Stimulated activated CD4-positive, alpha-beta T cell treated with anti-CD3 and anti-CD28 coated beads, Interleukin-12 subunit alpha, Interleukin-12 subunit beta, amount 100 ng/mL, for 24 hours (primary cell): ENCODE measurements around the gene ETFB.
"Not testable (repeated sequence)": the region's sequence is repeated elsewhere in the genome, so short reads cannot be mapped to it uniquely, and the experiment has no call there.

Experiments
- DNase-seq, 2 experiments: peaks; one replicate each; pipeline ENCODE4 v3.0.0-alpha.2; 2020; ENCODE audit warnings: low read depth in 2 of 2

ETFB gene

DNA sequence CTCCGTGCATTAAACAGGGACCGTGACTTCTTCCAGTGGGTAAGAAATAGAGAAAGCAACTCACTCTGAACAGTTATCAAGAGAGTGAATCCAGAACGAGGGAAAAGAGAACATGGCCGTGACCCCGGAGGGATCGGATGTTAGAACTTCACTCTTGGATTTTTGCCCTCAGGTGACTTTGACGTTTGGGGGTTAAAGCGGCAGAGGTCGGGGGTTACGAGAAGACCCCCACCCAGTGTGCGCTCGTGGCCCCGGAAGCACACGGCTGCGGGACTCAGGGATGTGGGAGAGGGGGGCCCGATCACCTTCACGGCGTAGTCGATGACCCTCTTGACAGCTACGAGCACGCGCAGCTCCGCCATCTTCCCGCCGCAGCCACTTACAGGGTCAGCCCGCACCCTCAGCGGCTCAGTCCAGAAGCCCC is at the start of gene ETFB:
Gene ETFB (minus strand): TSS at position 424 of the 424 bp plus-strand sequence. CDS start 62 bp downstream, at position 362.
- DNase-seq, result no peak

DNA sequence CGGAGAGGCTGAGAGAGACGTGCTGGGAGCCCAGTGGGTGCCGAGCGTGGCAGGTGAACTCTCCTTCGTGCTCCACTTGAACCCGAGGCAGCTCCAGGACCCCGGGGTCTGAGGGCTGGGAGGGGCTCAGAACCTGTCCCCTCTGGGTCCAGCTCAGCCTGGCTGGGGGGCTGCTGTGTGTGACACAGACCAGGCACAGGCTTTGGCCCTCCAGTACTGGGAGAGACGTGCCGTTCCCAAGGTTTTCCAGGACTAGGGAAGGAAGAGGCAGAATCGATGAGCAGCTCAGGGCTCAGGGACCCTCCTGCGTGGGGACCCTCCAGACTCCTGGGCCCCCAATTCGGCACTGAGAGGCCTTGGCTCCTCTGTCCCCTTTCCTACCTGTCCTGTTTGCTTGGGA is 49.0 kb upstream of the ETFB start:
- no peak for DNase-seq

DNA sequence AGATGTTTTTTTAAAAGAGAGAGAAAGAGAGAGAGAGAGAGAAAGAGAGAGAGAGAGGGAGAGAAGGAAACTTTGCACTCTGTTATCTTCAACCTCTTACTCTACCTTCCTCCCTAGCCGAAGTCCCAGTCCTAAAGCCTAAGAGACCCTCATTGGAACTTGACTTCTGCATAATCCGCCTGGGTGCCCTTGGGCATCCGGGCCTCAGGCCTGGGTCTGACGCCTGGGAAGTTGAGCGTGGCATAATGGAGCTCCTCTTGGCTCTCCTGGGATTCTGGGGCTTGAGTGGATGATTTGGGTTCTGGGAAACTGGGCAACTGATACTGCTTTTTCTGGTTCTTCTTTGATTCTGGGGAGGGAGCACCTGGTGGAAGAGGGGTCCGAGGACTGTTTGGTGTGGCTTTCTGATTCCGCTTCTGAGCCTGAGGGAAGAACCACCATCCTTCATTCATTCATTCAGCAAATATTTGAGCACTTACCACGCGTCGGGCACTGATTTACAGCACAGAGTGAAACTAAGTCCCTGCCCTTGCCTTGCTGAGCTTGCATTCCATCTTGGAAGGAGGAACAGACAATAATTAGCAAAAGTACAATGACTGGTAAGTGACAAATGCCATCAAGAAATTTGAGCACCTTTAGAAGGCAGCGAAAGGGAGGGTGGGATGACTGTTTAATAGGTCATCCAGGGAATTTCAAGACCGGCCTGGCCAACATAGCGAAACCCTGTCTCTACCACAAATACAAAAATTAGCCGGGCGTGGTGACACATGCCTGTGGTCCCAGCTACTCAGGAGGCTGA is 45.0 kb upstream of the ETFB start:
- DNase-seq, result no peak

DNA sequence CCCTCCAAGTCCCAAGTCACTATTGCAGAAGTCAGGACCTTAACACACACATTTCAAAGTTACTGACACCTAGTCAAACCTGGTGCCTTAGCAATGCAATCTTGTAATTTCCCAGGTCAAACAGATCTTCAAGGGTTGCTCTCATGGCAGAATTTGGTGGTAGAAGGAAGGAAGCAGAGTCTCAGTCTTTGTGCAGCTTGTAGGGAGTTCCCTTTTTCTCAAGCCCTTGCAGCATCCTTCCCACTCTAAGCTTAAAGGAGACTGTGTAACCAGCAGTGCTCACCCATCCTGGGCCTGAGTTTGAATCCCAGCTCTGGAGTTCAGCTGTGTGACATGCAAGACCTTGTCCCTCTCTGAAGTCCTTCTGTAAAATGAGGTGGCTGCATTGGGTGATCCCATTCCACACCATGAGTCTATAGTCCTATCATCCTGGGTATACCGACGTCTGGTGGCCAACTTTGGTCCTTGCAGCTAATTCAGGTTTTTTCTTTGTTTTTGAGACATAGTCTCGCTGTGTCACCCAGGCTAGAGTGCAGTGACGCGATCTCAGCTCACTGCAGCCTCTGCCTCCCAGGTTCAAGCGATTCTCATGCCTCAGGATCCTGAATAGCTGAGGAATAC is 41.4 kb upstream of the ETFB start:
- DNase-seq, result no peak

DNA sequence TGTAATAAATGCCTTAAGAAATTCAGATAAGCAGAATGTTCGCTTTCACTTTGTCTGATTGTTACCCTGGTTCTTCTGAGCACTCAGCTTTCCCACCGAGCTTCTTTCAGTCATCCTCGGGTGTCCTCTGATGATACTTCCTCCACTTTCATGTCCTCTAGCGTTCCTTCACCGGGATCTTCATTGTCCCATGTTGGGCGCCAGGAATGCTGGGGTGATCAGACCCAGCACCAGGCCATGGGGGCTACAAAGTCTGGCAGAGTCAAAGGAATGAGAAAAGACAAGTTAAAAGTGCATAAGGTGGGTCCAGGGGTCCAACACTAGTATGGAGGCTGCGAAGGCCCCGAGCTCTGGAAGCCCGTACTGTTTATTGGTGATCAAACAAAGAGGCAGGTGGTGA is 35.9 kb upstream of the ETFB start:
- no peak for DNase-seq

DNA sequence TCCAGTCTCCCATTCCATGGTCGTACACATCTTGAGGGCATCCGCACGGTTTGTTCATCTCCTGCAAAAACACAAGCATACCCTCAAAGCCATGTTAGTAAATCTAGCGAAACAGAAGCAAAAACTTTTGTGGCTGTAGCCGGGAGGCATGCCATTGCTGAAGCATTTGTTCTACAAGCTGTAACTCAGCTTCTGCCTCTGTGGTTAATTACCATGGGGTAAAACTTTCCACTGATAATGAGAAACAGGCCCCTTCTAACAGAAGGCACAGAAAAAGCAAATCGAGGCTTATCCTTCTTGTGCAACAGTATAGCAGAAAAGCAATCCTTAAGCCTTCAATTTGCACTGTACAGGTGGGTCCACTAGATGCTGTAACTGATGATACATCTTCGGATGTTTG is 33.7 kb upstream of the ETFB start:
- DNase-seq, result not testable (repeated sequence)

DNA sequence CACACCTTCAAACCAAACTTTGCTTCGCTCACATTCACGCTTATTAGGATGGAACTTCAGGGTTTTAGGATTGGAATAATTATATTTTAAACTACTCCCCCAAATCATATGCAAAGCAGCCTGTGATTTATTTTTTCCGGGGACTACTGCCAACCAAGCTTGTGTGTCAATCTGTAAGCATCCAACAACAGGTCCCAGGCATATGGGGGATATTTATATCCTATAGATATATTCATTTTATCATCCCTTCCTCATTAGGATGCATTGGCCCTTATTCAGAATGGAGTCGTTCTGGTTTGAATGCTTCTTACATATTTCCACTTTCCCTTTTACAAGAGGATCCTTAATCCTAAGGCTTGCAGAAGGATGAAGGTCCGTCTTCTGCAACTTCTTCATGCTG is 33.0 kb upstream of the ETFB start:
- no peak for DNase-seq

DNA sequence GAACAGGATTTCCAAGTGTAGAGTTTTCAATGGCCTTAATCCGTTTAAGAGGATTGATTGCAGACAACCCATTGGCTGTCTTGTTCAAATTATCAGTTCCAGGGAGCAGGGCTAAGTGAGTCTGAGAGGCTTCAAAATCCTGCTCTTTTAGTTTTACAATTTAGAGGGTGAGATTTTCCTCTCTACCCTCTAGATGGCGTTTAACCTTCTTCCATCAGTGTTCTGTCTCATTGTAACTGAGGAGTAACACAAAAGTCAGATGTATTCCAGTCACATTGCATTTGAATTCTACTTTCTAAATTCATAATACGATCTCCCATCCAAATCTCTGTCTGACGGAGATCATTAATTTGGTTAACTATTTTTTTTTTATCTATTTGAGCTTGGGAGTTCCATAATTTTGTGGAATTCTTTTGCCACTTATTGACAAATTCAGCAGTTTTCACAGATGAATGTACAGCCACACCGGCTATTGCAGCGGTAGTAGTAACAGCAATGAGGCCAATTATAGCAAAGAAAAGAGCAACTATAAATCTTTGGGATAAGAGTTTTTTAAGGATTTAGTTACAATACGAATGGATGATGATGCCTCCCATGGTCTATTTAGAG is 32.0 kb upstream of the ETFB start:
- no peak for DNase-seq

DNA sequence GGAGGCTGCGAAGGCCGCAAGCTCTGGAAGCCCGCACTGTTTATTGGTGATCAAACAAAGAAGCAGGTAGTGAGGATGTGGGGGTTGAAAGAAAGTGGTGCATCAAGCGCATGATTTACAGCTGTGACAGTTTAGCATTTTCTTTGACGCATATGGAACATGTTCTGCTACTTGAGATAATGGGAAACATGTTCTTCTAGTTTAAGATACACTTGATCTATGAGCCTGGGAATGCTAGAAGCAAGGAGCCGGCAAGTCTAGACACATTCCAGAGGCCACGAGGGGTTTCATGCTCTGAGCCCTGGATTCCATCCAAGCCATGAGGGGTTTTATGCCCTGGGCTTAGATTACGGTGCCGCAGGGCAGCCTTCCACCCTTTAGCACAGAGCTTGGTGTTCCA is 31.3 kb upstream of the ETFB start:
- not testable (repeated sequence) for DNase-seq

DNA sequence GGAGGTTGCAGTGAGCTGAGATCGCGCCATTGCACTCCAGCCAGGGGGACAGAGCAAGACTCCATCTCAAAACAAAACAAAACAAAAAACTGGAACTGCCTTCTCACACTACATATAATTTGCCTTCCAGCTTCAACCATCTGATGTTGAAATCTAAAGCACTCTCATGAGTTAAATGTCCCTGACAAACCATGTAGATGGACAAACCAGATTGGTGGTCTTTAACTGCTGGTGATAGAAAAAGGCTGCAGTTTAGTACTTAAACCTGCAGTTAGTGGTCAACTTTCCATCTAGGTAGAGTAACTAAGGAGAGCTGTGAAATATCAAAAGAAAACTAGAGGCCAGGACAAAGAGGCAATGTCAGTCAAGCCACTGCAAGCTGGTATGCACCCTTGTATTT is 30.0 kb upstream of the ETFB start:
- DNase-seq, result no peak

DNA sequence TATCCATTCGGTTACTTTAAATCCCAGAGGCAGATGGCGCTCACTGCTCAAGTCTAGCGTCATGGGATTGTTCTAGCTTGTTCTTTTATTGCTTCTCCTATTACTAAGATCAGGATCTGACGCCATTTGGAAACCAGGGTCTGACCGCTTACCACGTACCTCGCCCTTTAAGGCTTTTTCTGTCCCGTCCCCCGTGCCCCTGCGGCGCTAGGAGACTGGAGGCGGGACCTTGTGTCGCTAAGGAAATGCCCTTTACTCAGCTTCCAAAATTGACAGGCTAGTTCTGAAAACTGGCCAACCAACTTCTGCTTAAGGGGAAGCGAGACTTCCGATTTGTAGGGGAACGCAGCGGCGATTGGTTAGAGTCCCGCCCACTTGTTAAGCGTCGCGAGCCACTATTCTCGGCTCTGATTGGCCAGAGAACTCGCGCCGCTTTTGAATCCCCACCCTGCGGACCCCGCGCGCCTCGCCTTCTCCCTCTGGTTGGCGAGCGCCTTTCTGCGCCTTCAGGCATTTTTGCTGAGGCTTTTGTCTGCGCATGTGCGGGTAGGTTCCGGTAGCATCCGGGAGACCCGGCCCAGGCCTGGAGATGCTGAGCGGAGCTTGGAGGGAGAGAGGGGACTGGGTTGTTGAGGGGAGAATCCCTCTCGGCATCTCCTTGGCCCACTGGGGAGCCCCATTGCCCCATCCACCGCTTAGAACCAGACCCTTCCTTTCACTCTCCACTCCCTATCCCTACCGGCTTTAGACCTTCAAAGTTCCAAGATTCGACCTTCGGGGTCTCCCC is 28.1 kb upstream of the ETFB start:
- DNase-seq, result peak; percentile 78 to 93

DNA sequence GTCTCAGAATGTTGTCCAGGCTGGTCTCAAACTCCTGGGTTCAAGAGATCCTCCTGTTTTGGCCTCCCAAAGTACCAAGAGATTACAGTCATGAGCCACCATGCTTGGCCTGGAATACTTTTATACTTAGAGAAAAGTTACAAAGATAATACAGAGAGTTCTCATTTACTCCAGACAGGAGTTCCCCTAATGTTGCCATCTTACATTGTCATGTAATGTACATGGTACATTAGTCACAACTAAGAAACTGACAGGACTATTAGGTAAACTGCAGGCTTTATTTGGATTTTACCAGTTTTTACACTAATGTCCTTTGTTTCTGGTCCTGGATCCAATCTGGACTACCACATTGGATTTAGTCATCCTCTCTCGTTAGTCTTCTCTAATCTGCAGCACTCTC is 26.5 kb upstream of the ETFB start:
- no peak for DNase-seq

DNA sequence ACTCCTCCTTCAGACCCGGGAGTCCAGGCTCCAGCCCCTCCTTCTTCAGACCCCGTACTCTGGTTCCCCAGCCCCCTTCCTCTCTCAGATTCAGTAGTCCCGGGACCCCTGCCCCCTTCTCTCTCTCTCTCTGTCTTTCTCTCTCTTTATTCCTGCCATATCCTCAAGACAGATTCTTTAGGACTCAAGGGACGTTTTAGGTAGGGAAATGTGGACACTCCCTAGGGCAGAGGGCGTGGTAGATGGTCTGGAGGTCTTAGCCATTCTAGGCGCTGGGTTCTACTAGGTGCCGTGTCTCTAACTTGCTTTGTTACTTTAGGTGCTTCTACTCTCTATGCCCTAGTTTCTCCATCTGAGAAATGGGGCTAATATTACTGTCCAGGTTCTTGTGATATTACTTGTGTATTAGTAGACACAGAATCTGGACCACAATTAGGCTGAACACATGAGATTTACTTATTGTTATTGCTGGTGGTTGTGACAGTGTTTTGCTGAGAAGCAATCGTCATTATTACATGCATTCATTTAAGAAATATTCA is 25.0 kb upstream of the ETFB start:
- no peak for DNase-seq

DNA sequence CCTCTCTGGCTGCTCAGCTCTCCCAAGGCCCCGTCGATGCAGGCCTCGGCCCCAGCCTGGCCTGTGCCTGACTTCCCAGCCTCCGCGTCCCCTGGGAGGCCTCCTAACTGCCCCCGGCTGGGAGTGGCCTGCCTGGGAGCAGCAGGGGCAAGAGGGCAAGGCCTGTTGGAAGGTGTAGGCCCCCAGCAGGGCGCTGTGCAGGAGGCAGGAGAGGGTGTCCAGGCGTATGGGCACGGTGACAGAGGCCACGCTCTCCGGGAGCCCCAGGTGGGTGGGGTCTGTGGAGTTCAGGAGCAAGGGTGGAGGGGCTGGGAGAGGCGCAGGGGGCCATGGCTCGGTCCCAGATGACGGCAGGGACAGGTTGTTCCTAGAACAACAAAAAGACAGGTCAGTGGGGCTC is 23.0 kb upstream of the ETFB start:
- no peak for DNase-seq

DNA sequence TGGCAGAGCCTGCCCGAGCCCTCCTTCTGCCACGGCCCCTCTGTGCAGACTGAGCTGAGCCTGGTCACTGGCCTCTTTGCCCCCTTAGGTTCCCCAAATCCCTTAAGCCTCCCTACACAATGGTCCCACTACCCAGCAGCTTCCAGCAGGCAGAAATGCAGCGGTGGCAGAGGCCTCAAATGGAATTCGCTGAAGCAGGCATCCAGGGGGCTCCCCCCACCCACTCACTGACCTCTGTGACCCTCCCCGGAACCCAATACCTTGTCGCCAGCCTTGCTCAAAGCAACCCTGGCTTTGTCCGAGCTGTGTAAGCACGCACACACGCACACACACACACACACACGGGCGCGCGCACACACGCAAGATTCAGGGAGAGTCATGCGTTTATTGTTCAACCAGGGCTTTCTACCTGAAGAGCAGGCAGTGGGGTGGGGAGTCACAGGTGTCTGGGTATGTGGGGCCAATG is 21.8 kb upstream of the ETFB start, which contains the start of gene LIM2:
Gene LIM2 (minus strand): TSS at position 51 of the 466 bp plus-strand sequence. CDS start 531 bp downstream, outside the sequence.
- DNase-seq, result no peak

DNA sequence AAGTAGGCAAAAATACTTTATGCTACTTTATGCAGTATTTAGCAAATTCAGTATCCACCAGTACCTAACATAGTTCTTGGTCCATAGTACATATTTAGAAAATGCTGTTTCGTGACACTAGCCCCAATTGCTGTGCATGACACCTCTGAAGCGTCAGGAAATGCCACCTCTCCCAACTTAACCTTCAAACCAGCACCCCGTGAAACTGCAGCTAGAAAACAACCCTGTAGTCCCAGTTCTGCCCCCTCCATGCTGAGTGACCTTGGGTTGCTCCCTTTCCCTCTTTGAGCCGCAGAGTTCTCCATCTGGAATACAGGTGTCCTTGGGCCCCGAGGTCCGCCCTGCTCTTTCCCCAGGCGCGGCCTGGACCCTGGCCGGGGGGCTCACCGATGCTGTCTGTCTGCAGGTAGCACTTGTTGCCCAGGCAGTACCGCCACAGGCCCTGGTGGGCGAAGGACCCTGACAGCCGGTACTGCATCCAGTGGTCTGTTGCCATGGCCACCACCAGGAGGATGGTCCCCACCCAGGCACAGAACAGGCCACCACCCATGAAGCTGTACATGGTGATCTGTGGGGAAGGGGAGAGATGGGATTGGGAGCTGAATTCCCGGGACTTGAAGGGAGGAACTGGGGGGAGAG is 20.8 kb upstream of the ETFB start:
- no peak for DNase-seq

DNA sequence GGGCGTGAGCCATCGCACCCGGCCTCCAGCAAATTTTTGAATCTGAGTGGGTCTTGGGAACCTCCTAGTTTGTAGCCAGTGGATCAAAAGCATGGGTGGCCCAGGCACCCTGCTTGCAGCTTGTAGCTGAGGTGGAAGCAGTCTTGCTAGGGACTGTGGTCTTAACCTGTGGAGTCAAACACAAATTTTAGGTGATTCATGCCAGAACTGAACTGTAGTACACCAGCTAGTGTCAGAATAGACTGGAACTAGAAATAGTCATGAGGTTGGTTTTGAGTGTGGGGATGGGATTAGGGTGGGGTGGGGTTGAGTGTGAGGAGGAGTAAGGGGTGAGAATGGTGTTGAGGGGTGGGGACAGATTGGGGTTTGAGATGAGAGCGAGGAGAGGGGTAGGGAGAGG is 15.8 kb upstream of the ETFB start:
- no peak for DNase-seq

DNA sequence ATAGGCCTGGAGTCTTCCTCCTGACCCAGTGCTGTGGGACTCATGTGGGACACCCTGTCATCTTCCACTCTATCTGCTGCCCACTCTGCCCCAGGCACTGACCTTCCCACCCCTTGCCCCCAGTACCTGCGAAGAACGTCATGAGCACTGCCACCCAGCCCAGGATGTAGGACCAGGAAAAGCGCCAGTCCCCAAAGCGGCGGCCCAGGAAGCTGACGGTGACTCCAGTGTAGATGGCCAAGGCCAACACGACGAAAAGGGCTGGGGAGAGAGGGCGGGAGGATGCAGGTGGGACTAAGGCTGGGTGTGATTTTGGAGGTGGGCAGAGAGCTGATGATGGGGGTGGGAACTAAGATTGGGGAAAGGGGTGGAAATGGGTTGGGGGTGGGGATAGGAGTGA is 14.2 kb upstream of the ETFB start:
- DNase-seq, result no peak

DNA sequence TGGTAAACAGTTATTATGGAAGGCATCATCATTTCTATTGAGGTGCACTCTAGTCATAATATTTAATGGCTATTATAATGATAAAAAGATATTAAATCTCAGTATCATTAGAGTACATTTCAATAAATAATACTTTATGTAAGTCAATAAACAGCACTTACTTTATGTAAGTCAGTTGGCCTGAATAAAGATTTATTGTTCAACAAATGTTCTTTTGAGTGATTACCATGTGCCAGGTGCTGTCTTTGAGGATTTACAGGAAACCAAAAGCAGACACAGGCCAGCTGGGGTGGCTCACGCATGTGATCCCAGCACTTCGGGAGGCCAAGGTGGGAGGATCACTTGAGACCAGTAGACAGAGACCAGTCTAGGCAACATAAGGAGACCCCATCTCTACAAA is 11.2 kb upstream of the ETFB start:
- DNase-seq, result no peak

DNA sequence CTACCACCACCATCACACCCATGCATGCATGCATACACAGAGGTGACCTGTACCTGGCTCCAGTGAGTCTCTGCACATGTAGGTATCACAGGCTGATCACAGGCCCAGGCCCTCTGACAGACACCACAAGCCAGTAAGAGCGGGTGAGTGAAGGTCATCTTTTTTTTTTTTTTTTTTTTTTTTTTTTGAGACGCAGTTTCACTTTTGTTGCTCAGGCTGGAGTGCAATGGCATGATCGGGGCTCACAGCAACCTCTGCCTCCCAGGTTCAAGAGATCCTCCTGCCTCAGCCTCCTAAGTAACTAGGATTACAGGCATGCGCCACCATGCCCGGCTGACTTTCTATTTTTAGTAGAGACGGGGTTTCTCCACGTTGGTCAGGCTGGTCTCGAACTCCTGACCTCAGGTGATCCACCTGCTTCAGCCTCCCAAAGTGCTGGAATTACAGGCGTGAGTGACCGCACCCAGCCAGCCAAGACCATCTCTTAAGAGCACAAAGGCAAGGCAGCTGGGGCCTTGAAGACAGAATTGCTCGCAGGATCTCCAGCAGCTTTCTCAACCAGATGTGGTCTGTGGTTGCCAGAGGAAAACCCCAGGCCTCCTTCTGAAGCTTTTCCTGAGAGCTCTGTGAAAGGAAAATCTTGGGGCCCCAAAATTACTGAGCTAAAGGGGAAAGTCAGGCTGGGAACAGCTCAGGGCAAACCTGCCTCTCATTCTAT is 9.5 kb upstream of the ETFB start:
- DNase-seq, result peak in 1 of 2 experiments; percentile 60
